GM12873 (cell line): Measurements from ENCODE around the gene AP3S2.

Experiments used
- CTCF ChIP-seq: IDR thresholded peaks from 2 replicates; pipeline ENCODE4 v1.5.1; 2012; ENCODE audit warnings: low read depth, mild to moderate bottlenecking, moderate library complexity, low read length, control low read depth; ENCODE audit not compliant: insufficient read depth; ENCODE audit errors: missing control alignments

Gene AP3S2

GRCh38 chr15:89893696-89894447 lies at the start of gene AP3S2:
Gene AP3S2 (minus strand): TSS chr15:89893994. CDS start chr15:89893949, 45 bp downstream.
- TF ChIP-seq CTCF = no peak

- TF ChIP-seq CTCF = no peak
These were observed 46.1 kb upstream of the AP3S2 start for GRCh38 chr15:89939910-89940309.

- no peak for TF ChIP-seq CTCF
These were observed 43.9 kb upstream of the AP3S2 start for GRCh38 chr15:89937365-89938350.

- no peak for TF ChIP-seq CTCF
These were observed 43.0 kb upstream of the AP3S2 start for GRCh38 chr15:89936786-89937265.

GRCh38 chr15:89936051-89936785 lies 42.4 kb upstream of the AP3S2 start:
- no peak for TF ChIP-seq CTCF

- TF ChIP-seq CTCF = no peak
These were observed 39.1 kb upstream of the AP3S2 start for GRCh38 chr15:89932880-89933279.

GRCh38 chr15:89928421-89928820 lies 34.6 kb upstream of the AP3S2 start:
- TF ChIP-seq CTCF = no peak
